HG02970 (cell line): ENCODE data around the gene MYO1G.
A peak's percentile ranks its signal among the peaks of the same experiment; 100 is the strongest.

Source experiments
- ATAC-seq: cut with Tn5 transposase; IDR thresholded peaks from one replicate; pipeline ENCODE4 v1.9.1; 2021; ENCODE audit warnings: mild to moderate bottlenecking, moderate library complexity, moderate number of reproducible peaks; ENCODE audit not compliant: unreplicated experiment, low FRiP score

The MYO1G gene

GRCh38 chr7:44983742-44984477 is 5.1 kb upstream of the MYO1G start:
- no peak for ATAC-seq

GRCh38 chr7:44982970-44983369 is 4.2 kb upstream of the MYO1G start:
- ATAC-seq: no peak

DNA sequence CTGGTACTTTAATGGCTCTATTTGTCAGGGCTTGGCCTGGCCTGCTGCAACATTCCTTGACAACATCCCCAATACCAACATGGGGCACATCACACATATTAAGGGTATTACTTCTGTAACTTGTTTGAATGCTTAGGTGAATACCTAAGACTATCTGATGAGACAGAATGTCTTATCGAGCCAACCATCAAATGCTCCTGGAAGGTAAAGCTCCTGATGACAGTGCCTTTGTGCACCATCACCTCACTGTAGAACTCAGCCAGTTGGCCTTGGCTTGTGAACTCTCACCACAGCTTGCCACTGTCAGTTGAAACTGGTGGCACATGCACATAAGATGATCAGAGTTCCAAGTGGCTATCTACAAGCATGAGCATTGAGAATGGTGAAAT is 3.7 kb upstream of the MYO1G start:
- no peak for ATAC-seq

DNA sequence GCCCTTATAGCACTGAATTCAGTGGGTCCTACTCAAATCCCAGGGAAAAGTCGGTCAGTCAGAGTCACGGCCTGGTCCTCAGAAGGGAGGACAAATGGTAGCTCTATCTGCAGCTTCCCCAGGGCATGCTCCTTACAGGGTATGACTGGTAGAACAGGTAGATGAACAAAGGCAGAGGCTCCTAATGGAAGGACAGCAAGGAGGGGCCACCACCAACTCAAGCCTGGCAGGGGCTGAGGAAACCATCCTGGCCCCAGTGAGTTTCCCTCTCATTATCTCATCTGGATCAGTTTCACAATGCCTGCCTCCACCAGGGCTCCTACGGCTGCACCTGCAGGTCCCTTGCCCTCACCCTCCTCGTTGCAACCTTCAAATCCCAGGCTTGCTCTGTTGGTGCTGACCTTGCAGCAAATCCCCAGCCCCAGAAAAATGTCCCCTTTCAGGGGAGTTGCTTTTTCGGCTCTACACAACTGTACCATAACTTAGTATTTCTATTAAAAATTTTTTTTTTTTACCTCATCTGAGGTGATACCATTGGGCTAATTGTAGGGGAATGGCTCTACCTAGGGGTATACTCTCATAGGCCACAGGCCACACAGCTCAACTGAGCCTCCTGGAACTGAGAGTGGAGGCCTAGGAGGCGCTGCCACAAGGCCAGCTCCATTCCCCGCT is 2.4 kb upstream of the MYO1G start:
- ATAC-seq: peak; percentile 6

DNA sequence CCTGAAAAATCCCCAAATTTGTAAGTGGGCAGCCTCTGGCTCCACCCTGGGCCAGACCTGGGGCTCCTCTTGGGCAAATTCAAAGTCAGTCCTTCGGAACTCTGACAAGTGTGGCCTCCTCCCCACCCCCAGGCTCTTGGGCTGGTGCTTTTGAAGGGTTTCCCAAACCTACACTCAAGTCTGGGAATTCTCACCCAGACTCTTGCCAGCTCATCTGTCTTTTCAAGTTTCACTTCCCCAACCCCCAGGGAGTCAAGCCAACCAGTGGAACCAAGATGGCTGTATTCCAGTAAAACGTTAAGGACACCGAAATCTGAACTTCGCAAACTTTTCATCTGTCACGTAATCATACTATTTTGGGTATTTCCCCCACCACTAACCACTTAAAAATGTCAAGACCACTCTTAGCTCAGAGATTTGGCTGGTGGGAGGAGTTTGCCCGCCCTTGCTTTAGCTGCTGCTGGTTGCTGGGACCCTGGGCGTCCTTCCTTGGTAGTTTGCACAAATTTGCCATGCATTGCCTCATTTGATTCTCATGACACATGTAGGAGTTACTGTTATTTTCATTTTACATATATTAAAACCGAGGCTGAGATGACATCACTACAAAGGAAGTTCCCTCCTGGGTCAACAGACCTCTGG is 1.7 kb upstream of the MYO1G start:
- peak; percentile 44 for ATAC-seq

DNA sequence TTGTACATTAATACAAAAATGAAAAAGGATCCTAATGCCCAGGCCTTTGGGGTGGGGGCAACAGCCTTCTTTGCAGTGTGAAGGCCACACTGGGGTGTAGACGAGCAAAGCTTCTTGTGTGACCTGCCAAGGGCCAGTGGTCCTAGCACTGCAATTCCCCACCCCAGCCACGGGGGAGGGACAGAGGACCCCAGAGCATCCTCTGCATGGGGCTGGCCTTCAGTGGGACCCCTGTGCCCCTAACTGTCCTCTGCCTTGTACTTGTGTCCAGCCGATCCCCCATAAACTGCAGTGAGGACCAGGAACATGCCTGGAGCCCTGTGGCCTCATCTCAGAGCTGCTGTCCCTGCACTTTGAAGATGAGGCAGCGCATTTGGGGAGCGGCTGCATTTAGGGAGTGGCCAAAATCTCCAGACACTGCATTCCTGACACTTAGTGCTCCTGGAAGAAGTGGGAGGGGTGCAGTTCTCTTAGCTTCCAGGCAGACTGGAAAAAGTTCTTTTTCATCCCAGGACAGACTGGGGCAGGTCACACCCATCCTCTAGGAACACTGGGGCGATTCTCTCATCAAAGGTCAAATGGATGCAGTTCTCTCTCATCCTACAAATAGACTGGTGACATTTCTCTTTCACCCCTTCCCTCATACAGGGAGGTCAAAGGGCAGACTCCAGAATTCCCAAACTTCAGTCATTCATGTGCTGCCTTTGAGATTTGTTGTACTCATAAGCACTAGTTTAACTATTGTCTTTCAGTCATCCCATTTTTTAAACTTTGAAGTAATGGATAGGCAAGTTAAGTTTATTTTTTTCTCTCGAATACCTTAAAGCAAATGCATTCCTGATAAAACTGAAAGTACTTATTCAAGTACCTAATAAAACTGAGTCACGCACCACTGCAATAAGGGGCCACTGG is 922 bp upstream of the MYO1G start:
- no peak for ATAC-seq

- ATAC-seq: no peak
Observed at GRCh38 chr7:44977959-44978335, 868 bp downstream of the MYO1G start.

DNA sequence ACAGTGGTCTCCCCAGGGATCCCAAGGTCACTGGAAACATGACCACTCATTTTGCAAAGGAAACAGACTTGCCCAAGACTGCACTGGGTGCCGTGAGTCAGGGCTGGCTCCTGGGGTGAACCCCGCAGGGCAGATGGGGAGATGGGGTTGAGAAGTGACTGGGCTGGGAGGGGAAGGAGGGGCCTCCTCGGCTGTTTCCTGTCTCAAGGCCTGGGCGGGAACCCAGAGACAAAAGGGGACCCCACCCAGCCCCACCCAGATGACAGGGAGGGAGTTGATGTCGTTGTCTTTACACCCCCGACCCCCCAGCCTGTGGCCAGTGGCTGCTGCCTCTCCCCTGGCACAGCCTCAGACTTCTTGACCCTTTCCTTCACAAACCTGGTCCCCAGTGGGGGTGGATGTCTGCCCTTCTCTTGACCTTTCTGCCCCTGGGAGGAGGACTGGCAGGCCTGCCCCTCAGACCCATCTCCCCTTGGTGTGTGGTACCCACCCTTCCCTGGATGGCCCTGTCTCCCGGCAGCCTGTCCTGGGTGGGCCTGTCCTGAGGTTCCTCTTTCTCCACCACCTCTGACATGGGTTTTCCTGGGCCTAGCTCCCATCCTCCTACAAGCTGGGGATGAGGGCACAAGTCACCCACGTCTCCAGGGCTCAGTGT is 1.4 kb downstream of the MYO1G start:
- no peak for ATAC-seq

DNA sequence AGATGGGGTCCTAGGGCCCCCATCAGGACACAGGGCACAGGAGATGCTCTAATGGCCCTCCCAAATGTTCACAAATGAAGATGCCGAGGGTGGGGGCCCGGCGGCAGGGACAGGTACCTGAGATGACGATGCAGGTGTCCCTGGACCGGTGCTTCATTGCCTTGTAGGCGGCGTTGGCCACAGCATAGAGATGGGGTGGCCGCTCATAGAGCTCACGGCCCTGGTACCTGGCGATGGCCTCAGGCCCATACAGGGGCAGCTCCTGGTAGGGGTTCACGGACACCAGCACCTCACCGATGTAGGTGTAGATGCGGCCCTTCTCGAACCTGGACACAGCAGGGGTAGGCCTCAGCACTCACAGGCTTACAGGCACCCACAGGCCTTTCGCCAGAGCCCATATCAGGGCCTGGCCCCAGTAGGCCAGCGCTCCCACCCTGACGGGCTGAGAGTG is 2.0 kb downstream of the MYO1G start:
- no peak for ATAC-seq

DNA sequence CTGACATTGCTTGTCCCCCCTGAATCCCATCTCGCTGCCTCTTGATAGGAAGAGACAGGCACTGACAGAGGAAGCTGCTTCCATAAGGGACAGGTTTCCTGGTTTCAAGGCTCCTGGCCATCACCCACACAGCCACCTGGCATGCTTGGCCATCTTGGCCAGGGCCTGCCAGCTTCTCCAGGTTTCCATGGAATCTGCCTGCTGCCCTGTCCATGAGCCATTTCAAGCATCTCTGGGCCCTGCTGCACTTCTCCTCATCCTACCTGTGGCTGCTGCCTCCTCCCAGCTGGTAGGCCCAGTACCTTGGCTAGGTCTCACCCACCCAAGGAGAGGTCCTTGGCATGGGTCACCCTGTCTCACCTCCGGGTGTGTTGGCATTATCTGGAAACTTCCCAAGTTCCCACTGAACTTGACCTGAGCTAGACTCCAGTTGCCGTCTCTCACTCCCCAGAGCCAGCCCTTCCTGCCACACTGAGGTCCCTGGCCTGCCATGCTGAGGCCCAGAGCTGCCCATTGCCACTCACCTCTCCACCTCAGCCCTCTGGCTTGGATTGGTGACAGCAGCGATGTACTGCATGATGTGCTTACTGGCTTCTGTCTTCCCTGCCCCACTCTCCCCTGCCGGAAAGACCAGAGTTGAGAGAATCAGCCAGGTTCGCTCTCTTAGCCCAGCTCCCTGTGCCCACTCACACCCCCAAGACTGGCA is 2.6 kb downstream of the MYO1G start:
- ATAC-seq: no peak

DNA sequence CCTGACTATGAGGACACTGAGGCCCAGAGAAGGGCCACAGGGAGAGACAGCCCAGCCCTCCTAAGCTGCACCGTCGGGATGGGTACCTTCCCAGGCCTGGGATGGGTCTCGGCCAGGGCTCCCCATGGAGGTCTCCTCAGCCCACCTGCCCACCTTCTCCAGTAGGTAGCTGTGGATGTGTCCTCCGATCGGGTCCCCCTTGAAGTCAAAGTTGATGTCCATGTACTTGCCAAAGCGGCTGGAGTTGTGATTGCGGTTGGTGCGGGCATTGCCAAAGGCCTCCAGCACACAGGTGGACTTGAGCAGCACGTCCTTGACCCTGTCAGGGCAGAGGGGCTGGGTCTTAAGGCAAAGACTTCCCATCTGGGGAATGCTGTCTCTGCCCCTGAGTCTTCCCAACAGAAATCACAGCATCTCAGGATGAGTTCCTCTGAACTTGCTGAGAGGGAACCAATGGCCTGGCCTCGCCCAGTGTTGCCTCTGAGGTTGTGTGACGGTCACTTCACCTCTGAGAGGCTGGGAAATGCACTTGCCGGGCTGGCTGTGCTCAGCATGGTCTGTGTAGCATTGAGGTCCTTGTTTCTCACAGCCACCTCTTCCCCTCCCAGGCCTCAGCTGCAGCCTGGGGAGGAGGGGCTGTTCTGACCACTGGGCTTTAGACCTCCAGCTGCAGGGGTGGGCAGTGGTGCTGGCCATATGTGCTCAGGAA is 3.3 kb downstream of the MYO1G start:
- ATAC-seq: no peak

GRCh38 chr7:44974549-44974948 is 4.3 kb downstream of the MYO1G start:
- no peak for ATAC-seq

DNA sequence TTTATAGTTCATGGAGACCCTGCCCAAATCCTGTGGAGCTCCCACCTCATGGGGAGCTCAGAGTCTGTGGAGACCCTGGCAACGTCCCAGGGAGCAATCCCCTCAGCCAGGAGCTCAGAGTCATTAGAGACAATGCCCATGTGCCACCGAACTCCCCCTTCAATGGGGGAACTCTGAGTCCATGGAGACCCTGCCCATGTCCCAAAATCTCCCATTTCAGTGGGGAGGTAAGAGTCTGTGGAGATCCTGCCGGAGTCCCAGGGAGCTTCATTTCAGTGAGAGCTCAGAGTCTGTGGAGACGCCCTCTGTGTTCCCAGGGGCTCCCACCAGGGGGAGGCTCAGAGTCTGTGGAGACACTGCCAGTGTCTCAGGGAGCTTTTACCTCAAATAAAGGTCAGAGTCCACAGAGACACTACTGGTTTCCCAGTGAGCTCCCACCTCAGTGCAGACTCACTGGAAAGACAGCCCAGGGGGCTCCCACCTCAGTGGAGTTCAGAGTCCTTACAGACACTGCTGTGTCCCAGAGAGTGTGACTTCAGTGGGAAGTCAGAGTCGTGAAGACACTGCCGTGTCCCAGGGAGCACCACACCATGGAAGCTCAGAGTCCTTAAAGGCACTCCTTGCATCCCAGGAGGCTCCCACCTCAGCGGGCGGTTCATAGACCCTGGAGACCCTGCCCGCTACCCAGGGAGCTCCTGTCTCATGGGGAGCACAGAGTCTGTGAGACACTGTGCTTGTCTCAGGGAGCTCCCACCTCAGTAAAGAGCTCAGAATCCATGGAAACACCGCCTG is 5.0 kb downstream of the MYO1G start:
- no peak for ATAC-seq

- no peak for ATAC-seq
Observed at GRCh38 chr7:44972562-44972961, 6.3 kb downstream of the MYO1G start.

GRCh38 chr7:44971902-44972441 is 6.8 kb downstream of the MYO1G start:
- ATAC-seq: no peak

GRCh38 chr7:44971188-44971901 is 7.5 kb downstream of the MYO1G start:
- no peak for ATAC-seq

DNA sequence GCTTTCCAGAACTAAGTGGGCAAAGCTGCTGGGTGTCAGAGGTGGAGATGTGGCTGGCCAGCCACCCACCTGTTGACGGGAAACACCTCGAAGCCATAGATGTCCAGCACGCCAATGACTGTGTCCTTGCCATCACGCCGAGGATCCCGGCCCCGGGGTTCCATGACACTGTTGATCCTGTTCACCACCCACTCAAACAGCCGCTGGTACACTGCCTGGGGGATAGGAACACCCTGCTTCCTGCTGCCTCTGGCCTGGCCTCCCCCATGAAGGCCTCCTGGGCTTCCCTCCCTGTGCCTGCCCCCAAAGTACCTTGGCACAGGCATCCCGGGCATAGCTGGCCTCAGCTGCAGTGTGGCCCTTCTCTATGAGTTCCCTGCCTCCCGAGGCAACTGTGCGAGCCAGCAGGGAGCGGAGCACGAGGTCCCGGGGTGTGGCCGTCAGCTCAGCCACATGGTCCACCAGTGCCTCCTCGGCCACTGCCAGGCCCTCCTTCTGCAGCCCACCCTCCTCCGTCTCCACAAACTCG is 8.2 kb downstream of the MYO1G start:
- no peak for ATAC-seq
